ENCODE results near the gene RIMKLA.

DNA sequence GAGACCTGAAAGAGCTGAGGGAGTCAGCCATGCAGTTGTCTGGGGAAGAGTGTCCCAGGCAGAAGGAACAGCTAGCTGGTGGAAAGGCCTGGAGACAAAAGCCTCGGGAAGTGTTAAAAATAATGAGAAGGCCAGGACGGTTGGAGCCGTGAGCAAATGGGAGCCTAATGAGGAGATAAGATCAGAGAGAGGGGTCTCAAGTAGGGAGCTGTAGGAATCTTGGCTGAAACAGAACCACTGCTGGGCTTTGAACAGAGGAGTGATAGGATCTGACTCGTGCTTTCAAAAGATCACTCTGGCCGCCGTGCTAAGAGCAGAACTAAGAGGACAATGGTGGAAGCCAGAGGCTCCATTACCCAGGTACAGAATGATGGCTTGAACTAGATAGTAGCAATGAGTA is 43.6 kb upstream of the RIMKLA start:
- TF ChIP-seq CTCF (IDR thresholded peaks at IDR 0.05) (no peak), POLR2A (IDR thresholded peaks at IDR 0.05) (no peak)
